Neutrophil (primary cell): ENCODE data around the gene EPG5.

Experiments
- H3K27ac ChIP-seq: fragments of 200-600 bp; sonication (generic); 2 replicates; pipeline ENCODE4 v1.5.1; 2016; ENCODE audit warnings: mild to moderate bottlenecking, moderate library complexity
- H3K27me3 ChIP-seq: fragments of 200-600 bp; sonication (generic); 2 replicates; pipeline ENCODE4 v1.6.0; 2016; ENCODE audit warnings: mild to moderate bottlenecking
- H3K36me3 ChIP-seq: fragments of 200-600 bp; sonication (generic); 2 replicates; pipeline ENCODE4 v1.5.1; 2017
- H3K4me1 ChIP-seq, 2 experiments: fragments of 200-600 bp in 1 of 2; sonication (generic) in 1 of 2; 1 replicate in 1 of 2; 2 replicates in 1 of 2; pipeline versions ENCODE4 v1.5.1 to v1.6.1; 2013 to 2016; ENCODE audit warnings: low read depth in 1 of 2, low read length in 1 of 2, mild to moderate bottlenecking in 1 of 2, moderate library complexity in 1 of 2; ENCODE audit not compliant: control insufficient read depth in 1 of 2, insufficient read depth in 1 of 2
- H3K4me3 ChIP-seq, 2 experiments: fragments of 200-600 bp in 1 of 2; sonication (generic) in 1 of 2; 1 replicate in 1 of 2; 2 replicates in 1 of 2; pipeline ENCODE4 v1.5.1; 2013 to 2016; ENCODE audit warnings: low read depth in 1 of 2, low read length in 1 of 2, mild to moderate bottlenecking in 1 of 2, moderate library complexity in 1 of 2
- H3K9me3 ChIP-seq: fragments of 200-600 bp; sonication (generic); 2 replicates; pipeline ENCODE4 v1.5.1; 2016
- TF ChIP-seq, protein P1 (sequence below): fragments of 200-600 bp; sonication (generic); IDR thresholded peaks from 2 replicates; pipeline ENCODE4 v1.5.1; 2016; ENCODE audit warnings: antibody characterized with exemption

EPG5 gene

DNA sequence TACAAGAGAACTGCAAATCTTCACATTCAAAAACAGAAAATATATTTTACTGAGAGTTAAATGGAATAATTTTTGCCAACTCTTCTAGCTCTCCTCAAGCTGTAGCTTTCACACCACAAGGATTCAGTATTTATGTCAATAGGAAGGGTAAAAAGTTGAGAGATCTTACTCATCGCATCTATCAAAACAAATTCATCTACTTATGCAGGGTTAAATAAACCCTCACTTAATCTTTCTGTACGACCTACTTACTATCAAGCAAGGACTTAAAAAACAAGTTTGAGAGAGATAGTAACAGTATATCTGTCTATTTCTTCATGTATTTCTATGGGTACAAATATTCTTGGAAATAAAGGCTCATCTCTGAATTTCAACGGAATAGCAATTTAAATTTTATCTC lies 106.2 kb downstream of the EPG5 start:
- Histone ChIP-seq H3K4me1 (no peaks in the 10 kb centered on the region), H3K27me3 (no peaks in the 10 kb centered on the region), H3K9me3 (no peaks in the 10 kb centered on the region), H3K4me3 (no peak overlapping the region), H3K36me3 (peaks cover 100% of the 10 kb centered on the region), H3K27ac (no peak overlapping the region)
- TF ChIP-seq, protein P1, sequence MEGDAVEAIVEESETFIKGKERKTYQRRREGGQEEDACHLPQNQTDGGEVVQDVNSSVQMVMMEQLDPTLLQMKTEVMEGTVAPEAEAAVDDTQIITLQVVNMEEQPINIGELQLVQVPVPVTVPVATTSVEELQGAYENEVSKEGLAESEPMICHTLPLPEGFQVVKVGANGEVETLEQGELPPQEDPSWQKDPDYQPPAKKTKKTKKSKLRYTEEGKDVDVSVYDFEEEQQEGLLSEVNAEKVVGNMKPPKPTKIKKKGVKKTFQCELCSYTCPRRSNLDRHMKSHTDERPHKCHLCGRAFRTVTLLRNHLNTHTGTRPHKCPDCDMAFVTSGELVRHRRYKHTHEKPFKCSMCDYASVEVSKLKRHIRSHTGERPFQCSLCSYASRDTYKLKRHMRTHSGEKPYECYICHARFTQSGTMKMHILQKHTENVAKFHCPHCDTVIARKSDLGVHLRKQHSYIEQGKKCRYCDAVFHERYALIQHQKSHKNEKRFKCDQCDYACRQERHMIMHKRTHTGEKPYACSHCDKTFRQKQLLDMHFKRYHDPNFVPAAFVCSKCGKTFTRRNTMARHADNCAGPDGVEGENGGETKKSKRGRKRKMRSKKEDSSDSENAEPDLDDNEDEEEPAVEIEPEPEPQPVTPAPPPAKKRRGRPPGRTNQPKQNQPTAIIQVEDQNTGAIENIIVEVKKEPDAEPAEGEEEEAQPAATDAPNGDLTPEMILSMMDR = no peak

- H3K9me3 ChIP-seq = no peaks in the 10 kb centered on the region
- no peak overlapping the region for H3K4me3 ChIP-seq
- H3K27ac ChIP-seq = no peak overlapping the region
- no peaks in the 10 kb centered on the region for H3K27me3 ChIP-seq
- TF ChIP-seq, protein P1 = no peak
- H3K36me3 ChIP-seq = peaks cover 100% of the 10 kb centered on the region
- no peaks in the 10 kb centered on the region for H3K4me1 ChIP-seq
Measured at GRCh38 chr18:45860492-45860891, 106.6 kb downstream of the EPG5 start.

GRCh38 chr18:45859334-45859733 lies 107.8 kb downstream of the EPG5 start:
- no peaks in the 10 kb centered on the region for H3K4me1 ChIP-seq
- no peak overlapping the region for H3K4me3 ChIP-seq
- no peaks in the 10 kb centered on the region for H3K9me3 ChIP-seq
- peaks cover 100% of the 10 kb centered on the region for H3K36me3 ChIP-seq
- H3K27ac ChIP-seq = no peak overlapping the region
- H3K27me3 ChIP-seq = no peaks in the 10 kb centered on the region
- TF ChIP-seq, protein P1 = no peak

GRCh38 chr18:45856531-45856930 lies 110.6 kb downstream of the EPG5 start:
- Histone ChIP-seq H3K27ac (no peak overlapping the region), H3K9me3 (no peaks in the 10 kb centered on the region), H3K4me3 (no peak overlapping the region), H3K36me3 (peaks cover 100% of the 10 kb centered on the region), H3K4me1 (no peaks in the 10 kb centered on the region), H3K27me3 (no peaks in the 10 kb centered on the region)
- TF ChIP-seq, protein P1 = no peak

- peaks cover 99% of the 10 kb centered on the region for H3K36me3 ChIP-seq
Measured at GRCh38 chr18:45854036-45854586, 113.0 kb downstream of the EPG5 start.

More at GRCh38 chr18:45854036-45854586, 113.0 kb downstream of the EPG5 start:
- Histone ChIP-seq H3K27me3 (no peaks in the 10 kb centered on the region), H3K4me3 (no peak overlapping the region), H3K9me3 (no peaks in the 10 kb centered on the region), H3K4me1 (no peaks in the 10 kb centered on the region), H3K27ac (no peak overlapping the region)
- TF ChIP-seq, protein P1 = no peak
